Activated CD4-positive, CD25-positive, alpha-beta regulatory T cell treated with anti-CD3 and anti-CD28 coated beads, Interleukin-2, amount 50 U/mL, for 72 hours (primary cell): ENCODE measurements around the gene RRP12.

Source experiments
- DNase-seq: peaks from one replicate; pipeline ENCODE4 v3.0.0; 2021

The RRP12 gene

GRCh38 chr10:97334370-97335175 lies 66.6 kb downstream of the RRP12 start, which contains the start of gene FRAT2:
Gene FRAT2 (minus strand): TSS chr10:97334729. CDS start chr10:97334572, 157 bp downstream.
- peak; percentile 88 for DNase-seq

GRCh38 chr10:97333601-97334369 lies 67.4 kb downstream of the RRP12 start:
- DNase-seq = peak; percentile 63

- DNase-seq = no peak
Observed at GRCh38 chr10:97333351-97333600, 67.9 kb downstream of the RRP12 start.

GRCh38 chr10:97332591-97333350 lies 68.4 kb downstream of the RRP12 start:
- no peak for DNase-seq

- DNase-seq = no peak
Observed at GRCh38 chr10:97331153-97331703, 69.9 kb downstream of the RRP12 start.

- no peak for DNase-seq
Observed at GRCh38 chr10:97329766-97330165, 71.4 kb downstream of the RRP12 start.

GRCh38 chr10:97328646-97329453 lies 72.3 kb downstream of the RRP12 start:
- DNase-seq = no peak

- no peak for DNase-seq
Observed at GRCh38 chr10:97327348-97328294, 73.5 kb downstream of the RRP12 start.

- DNase-seq = no peak
Observed at GRCh38 chr10:97325754-97326153, 75.4 kb downstream of the RRP12 start.

- no peak for DNase-seq
Observed at GRCh38 chr10:97323501-97323900, 77.6 kb downstream of the RRP12 start.

GRCh38 chr10:97321804-97322190 lies 79.3 kb downstream of the RRP12 start:
- no peak for DNase-seq

GRCh38 chr10:97321032-97321803 lies 79.9 kb downstream of the RRP12 start:
- DNase-seq = no peak

GRCh38 chr10:97320480-97321031 lies 80.6 kb downstream of the RRP12 start:
- DNase-seq = peak; percentile 38

GRCh38 chr10:97319671-97320479 lies 81.3 kb downstream of the RRP12 start:
- peak; percentile 62 for DNase-seq

- peak; percentile 91 for DNase-seq
Observed at GRCh38 chr10:97318772-97319651, 82.1 kb downstream of the RRP12 start, which contains the start of gene FRAT1. Gene FRAT1 (plus strand): TSS chr10:97319271. CDS start chr10:97319454, 183 bp downstream.

- DNase-seq = no peak
Observed at GRCh38 chr10:97314671-97315070, 86.5 kb downstream of the RRP12 start.

- no peak for DNase-seq
Observed at GRCh38 chr10:97312897-97313296, 88.2 kb downstream of the RRP12 start.

- no peak for DNase-seq
Observed at GRCh38 chr10:97311111-97311626, 90.0 kb downstream of the RRP12 start.
